HepG2 (cell line): Measurements from ENCODE around the gene KANSL3. TPM values are rescaled to one million over a fixed set of nuclear protein-coding genes. Genes with fewer than 3 reads are reported as not detected.

Experiments used
- ASH2L ChIP-seq: fragments of 300-600, 200-600 bp; sonication (generic); IDR thresholded peaks from 2 replicates; pipeline ENCODE4 v1.7.0; 2017; ENCODE audit warnings: low read depth, mild to moderate bottlenecking, moderate library complexity, mixed read lengths, low read length; ENCODE audit not compliant: insufficient read length
- BRD4 ChIP-seq: sonication (generic); formaldehyde crosslinking; IDR thresholded peaks from 2 replicates; pipeline ENCODE4 v1.4.0; 2020; ENCODE audit warnings: missing genetic modification reagents
- DMAP1 ChIP-seq: IDR thresholded peaks from 2 replicates; pipeline ENCODE4 v1.6.1; 2016
- EEA1 ChIP-seq: sonication (generic); formaldehyde crosslinking; IDR thresholded peaks from 2 replicates; pipeline ENCODE4 v1.5.1; 2020; ENCODE audit warnings: mild to moderate bottlenecking, missing genetic modification reagents, borderline replicate concordance
- FOXA3 ChIP-seq: IDR thresholded peaks from 2 replicates; pipeline ENCODE4 v1.6.1; 2016; ENCODE audit warnings: missing genetic modification reagents, missing compliant biosample characterization
- HNRNPLL ChIP-seq: fragments of 200-400 bp; formaldehyde crosslinking; IDR thresholded peaks from 2 replicates; pipeline ENCODE4 v1.6.1; 2017; ENCODE audit warnings: mild to moderate bottlenecking, low read depth, low read length; ENCODE audit not compliant: poor library complexity, severe bottlenecking
- MNT ChIP-seq: fragments of 450-650 bp; IDR thresholded peaks from 2 replicates; pipeline ENCODE4 v1.6.1; 2016
- MXI1 ChIP-seq: IDR thresholded peaks from 3 replicates; pipeline ENCODE4 v1.6.1; 2012; ENCODE audit warnings: low read depth, low read length, inconsistent platforms, borderline replicate concordance
- SNAPC4 ChIP-seq: sonication (generic); formaldehyde crosslinking; IDR thresholded peaks from 2 replicates; pipeline ENCODE4 v1.4.0; 2020; ENCODE audit warnings: mild to moderate bottlenecking, missing genetic modification reagents
- SNAPC5 ChIP-seq: sonication (generic); formaldehyde crosslinking; IDR thresholded peaks from 2 replicates; pipeline ENCODE4 v1.8.1; 2023; ENCODE audit warnings: mild to moderate bottlenecking, missing genetic modification reagents, borderline replicate concordance
- SOX5 ChIP-seq: IDR thresholded peaks from 2 replicates; pipeline ENCODE4 v1.6.1; 2016; ENCODE audit warnings: borderline replicate concordance
- SRSF9 ChIP-seq: fragments of 200-400 bp; formaldehyde crosslinking; IDR thresholded peaks from 2 replicates; pipeline ENCODE4 v1.6.1; 2018; ENCODE audit warnings: borderline replicate concordance, mild to moderate bottlenecking, low read depth, low read length; ENCODE audit not compliant: insufficient read depth, poor library complexity, severe bottlenecking
- ZBTB7B ChIP-seq: sonication (generic); formaldehyde crosslinking; IDR thresholded peaks from 2 replicates; pipeline ENCODE4 v1.4.0; 2020; ENCODE audit warnings: missing genetic modification reagents
- ZFY ChIP-seq: sonication (generic); formaldehyde crosslinking; IDR thresholded peaks from 2 replicates; pipeline ENCODE4 v1.4.0; 2020; ENCODE audit warnings: missing genetic modification reagents
- ZNF207 ChIP-seq: fragments of 450-650 bp; IDR thresholded peaks from 2 replicates; pipeline ENCODE4 v1.6.1; 2016; ENCODE audit warnings: antibody characterized with exemption, borderline replicate concordance
- ZNF281 ChIP-seq: sonication (generic); formaldehyde crosslinking; IDR thresholded peaks from 2 replicates; pipeline ENCODE4 v1.4.0; 2020; ENCODE audit warnings: missing genetic modification reagents, borderline replicate concordance
- ZNF510 ChIP-seq: sonication (generic); formaldehyde crosslinking; IDR thresholded peaks from 2 replicates; pipeline ENCODE4 v1.4.0; 2020; ENCODE audit warnings: low read depth, mild to moderate bottlenecking, missing genetic modification reagents
- ZNF543 ChIP-seq: sonication (generic); formaldehyde crosslinking; IDR thresholded peaks from 2 replicates; pipeline ENCODE4 v1.4.0; 2020; ENCODE audit warnings: mild to moderate bottlenecking, missing genetic modification reagents
- ZNF766 ChIP-seq: sonication (generic); formaldehyde crosslinking; IDR thresholded peaks from 2 replicates; pipeline ENCODE4 v1.5.0; 2020; ENCODE audit warnings: missing genetic modification reagents, borderline replicate concordance
- ZSCAN25 ChIP-seq: sonication (generic); formaldehyde crosslinking; IDR thresholded peaks from 2 replicates; pipeline ENCODE4 v1.8.0; 2022; ENCODE audit warnings: mild to moderate bottlenecking, missing genetic modification reagents
- polyA plus RNA-seq, 8 experiments: library from polyadenylated mRNA; depleted of rRNA in 3 of 8; stranded (reverse) in 7 of 8; unstranded in 1 of 8; fragments of >200 nt; fragmentation: Illumina TruSeq in 4 of 8; extraction: Trizol in 4 of 8; gene quantifications; 2 replicates each; pipeline versions ENCODE4 v1.2.1 to v1.2.3, GENCODE V29; 2011 to 2016; ENCODE audit warnings: low read depth in 4 of 8, missing spikeins in 1 of 8, mixed read lengths in 1 of 8; ENCODE audit not compliant: insufficient read depth in 1 of 8
- total RNA-seq, 5 experiments: library from RNA; depleted of rRNA; stranded (reverse); fragments of >200 nt; fragmentation: Illumina TruSeq; extraction: Trizol; gene quantifications; 2 replicates each; pipeline ENCODE4 v1.2.3, GENCODE V29; 2016; ENCODE audit warnings: low read depth in 1 of 5

Gene KANSL3
- total and polyA plus RNA-seq, 2 of the 13 experiments (the other 11 are each of a cell fraction or from before 2014, with no cell fraction given), result 20.8 to 37.3 TPM

GRCh38 chr2:96556441-96557330 is 81.4 kb downstream of the KANSL3 start (continued):
- TF ChIP-seq HNRNPLL (no peak), SNAPC5 (CRISPR knock-in tag) (peak; percentile 71; the same call in 1 of the 2 replicates), BRD4 (CRISPR knock-in tag) (0 out of 2 replicates have a peak, but pooled peaks have one; percentile 63), ZNF510 (0 out of 2 replicates have a peak, but pooled peaks have one; percentile 70), SOX5 (CRISPR knock-in tag) (peak; percentile 80), ZNF543 (CRISPR knock-in tag) (no peak), SRSF9 (no peak), MXI1 (peak; percentile 99), DMAP1 (CRISPR knock-in tag) (peak; percentile 76), ZBTB7B (CRISPR knock-in tag) (peak; percentile 43), SNAPC4 (CRISPR knock-in tag) (no peak), ZNF207 (no peak), ZNF766 (CRISPR knock-in tag) (no peak), ZSCAN25 (no peak), EEA1 (CRISPR knock-in tag) (no peak), ZNF281 (peak; percentile 94), ASH2L (peak; percentile 65), MNT (peak; percentile 76), FOXA3 (CRISPR knock-in tag) (peak; percentile 95), ZFY (CRISPR knock-in tag) (peak; percentile 62; the same call in 1 of the 2 replicates)
